ENCODE results near the gene AHCTF1.
"Not testable (repeated sequence)": the region's sequence is repeated elsewhere in the genome, so short reads cannot be mapped to it uniquely, and the experiment has no call there.

GRCh38 chr1:246885389-246885788 lies 46.4 kb downstream of the AHCTF1 start:
- TF ChIP-seq POLR2AphosphoS5, EP300, POLR2A (IDR thresholded peaks at IDR 0.05): not testable (repeated sequence)

Measured in suprapubic skin (tissue), 4 donors.